Upper lobe of left lung (tissue), 6 donors: ENCODE measurements around the gene MIAT. TPM values are rescaled to one million over a fixed set of nuclear protein-coding genes. Genes with fewer than 3 reads are reported as not detected.

ENCODE experiments used
- ATAC-seq, 2 donors: fragments of 200-7000 bp; cut with Tn5 transposase; one replicate each; pipeline ENCODE4 v1.9.1; 2022; ENCODE audit warnings: mild to moderate bottlenecking in 2 of 2, moderate library complexity in 2 of 2; ENCODE audit not compliant: low FRiP score in 2 of 2
- DNase-seq, 2 donors: peaks; one replicate each; pipeline ENCODE4 v3.0.0-alpha.2; 2019 to 2020
- H3K27ac ChIP-seq, 4 donors: fragments of 200-600 bp; sonication (generic); one replicate each; pipeline ENCODE4 v1.5.1; 2016 to 2019
- H3K27me3 ChIP-seq, 4 donors: fragments of 200-600 bp; sonication (generic); one replicate each; pipeline ENCODE4 v1.5.1; 2017 to 2019
- H3K36me3 ChIP-seq, 4 donors: fragments of 200-600 bp; sonication (generic); one replicate each; pipeline ENCODE4 v1.5.1; 2016 to 2019
- H3K4me1 ChIP-seq, 4 donors: fragments of 200-600 bp; sonication (generic); one replicate each; pipeline ENCODE4 v1.5.1; 2018 to 2019
- H3K4me3 ChIP-seq, 4 donors: fragments of 200-600 bp; sonication (generic); one replicate each; pipeline ENCODE4 v1.5.1; 2017 to 2019; ENCODE audit warnings: mild to moderate bottlenecking in 2 of 4, moderate library complexity in 1 of 4
- H3K9me3 ChIP-seq, 4 donors: fragments of 200-600 bp; sonication (generic); one replicate each; pipeline ENCODE4 v1.5.1; 2018 to 2019
- EP300 ChIP-seq, 4 donors: sonication (generic); formaldehyde crosslinking; IDR thresholded peaks; one replicate each; pipeline ENCODE4 v1.5.1; 2017; ENCODE audit warnings: antibody characterized with exemption in 4 of 4, control low read depth in 2 of 4
- POLR2A ChIP-seq, 4 donors: fragments of 450-650 bp; IDR thresholded peaks; one replicate each; pipeline ENCODE4 v1.5.1; 2016 to 2017; ENCODE audit warnings: antibody characterized with exemption in 4 of 4, mild to moderate bottlenecking in 2 of 4
- POLR2AphosphoS5 ChIP-seq, 2 donors: sonication (generic); formaldehyde crosslinking; IDR thresholded peaks; one replicate each; pipeline ENCODE4 v1.5.1; 2017; ENCODE audit warnings: antibody characterized with exemption in 2 of 2
- WGBS, 2 donors: methylation state at CpG; one replicate each; pipeline ENCODE4 v1.1.5; 2017 to 2018; 5-methylcytosine and 5-hydroxymethylcytosine counted together
- total RNA-seq, 6 donors: library from RNA; depleted of rRNA in 4 of 6; stranded (reverse); fragments of >200 nt in 4 of 6; gene quantifications; one replicate each; pipeline versions ENCODE4 v1.1.0 to v1.2.1, GENCODE V29; 2016 to 2021
- TF ChIP-seq, protein P1 (sequence below), 6 experiments: fragments of 450-650 bp in 4 of 6; fragments of 200-600 bp in 2 of 6; sonication (generic) in 2 of 6; IDR thresholded peaks; one replicate each; pipeline ENCODE4 v1.5.1; 2016 to 2019; ENCODE audit warnings: antibody characterized with exemption in 6 of 6
- donor health status: DM: no; HTN: no; CAD: no; lungs with moderate emphysema.
- donor health status: DM: no; HTN: yes; CAD: no; lungs with severe emphysema.

The MIAT gene
- total RNA-seq, 6 donors from 2014 or later, result 3.0 to 24.1 (median 6.1) TPM

DNA sequence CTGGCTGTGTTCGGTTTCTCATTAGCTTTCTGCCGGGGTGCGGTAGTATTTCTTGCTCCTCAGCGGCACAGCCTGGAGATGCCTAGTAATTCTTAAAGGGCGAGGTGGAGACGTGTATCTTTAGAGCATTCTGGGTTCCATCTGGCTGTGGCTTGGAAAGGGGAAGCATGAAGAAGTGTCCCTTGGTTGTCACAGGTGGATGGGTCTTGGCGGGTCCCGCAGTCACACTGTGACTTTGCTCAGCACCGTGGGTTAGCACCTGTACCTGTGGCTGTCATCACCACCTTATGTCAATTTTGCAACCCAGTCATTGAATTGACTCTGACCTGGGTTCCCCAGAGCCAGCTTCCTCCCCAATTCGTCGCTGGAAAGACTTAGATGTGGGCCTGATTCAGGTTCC lies 57.6 kb downstream of the MIAT start:
- H3K36me3 ChIP-seq, result peaks cover 0 to 26% (median 10%) of the 10 kb centered on the region in 4 donors
- no peaks in the 10 kb centered on the region for H3K9me3 ChIP-seq
- H3K4me1 ChIP-seq, result peaks cover 0 to 4% (median 2%) of the 10 kb centered on the region in 4 donors
- no peak for DNase-seq
- WGBS, 2 donors, result 91 to 94% methylated on average over 11 of the region's 11 CpGs
- H3K27me3 ChIP-seq, result no peaks in the 10 kb centered on the region
- H3K4me3 ChIP-seq, result no peak overlapping the region
- ATAC-seq, result no peak
- no peak overlapping the region for H3K27ac ChIP-seq
- TF ChIP-seq EP300 (IDR thresholded peaks at IDR 0.05) (no peak), POLR2A (IDR thresholded peaks at IDR 0.05) (no peak), POLR2AphosphoS5 (IDR thresholded peaks at IDR 0.05) (no peak)
- TF ChIP-seq, protein P1, sequence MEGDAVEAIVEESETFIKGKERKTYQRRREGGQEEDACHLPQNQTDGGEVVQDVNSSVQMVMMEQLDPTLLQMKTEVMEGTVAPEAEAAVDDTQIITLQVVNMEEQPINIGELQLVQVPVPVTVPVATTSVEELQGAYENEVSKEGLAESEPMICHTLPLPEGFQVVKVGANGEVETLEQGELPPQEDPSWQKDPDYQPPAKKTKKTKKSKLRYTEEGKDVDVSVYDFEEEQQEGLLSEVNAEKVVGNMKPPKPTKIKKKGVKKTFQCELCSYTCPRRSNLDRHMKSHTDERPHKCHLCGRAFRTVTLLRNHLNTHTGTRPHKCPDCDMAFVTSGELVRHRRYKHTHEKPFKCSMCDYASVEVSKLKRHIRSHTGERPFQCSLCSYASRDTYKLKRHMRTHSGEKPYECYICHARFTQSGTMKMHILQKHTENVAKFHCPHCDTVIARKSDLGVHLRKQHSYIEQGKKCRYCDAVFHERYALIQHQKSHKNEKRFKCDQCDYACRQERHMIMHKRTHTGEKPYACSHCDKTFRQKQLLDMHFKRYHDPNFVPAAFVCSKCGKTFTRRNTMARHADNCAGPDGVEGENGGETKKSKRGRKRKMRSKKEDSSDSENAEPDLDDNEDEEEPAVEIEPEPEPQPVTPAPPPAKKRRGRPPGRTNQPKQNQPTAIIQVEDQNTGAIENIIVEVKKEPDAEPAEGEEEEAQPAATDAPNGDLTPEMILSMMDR (IDR thresholded peaks at IDR 0.05), result no peak

DNA sequence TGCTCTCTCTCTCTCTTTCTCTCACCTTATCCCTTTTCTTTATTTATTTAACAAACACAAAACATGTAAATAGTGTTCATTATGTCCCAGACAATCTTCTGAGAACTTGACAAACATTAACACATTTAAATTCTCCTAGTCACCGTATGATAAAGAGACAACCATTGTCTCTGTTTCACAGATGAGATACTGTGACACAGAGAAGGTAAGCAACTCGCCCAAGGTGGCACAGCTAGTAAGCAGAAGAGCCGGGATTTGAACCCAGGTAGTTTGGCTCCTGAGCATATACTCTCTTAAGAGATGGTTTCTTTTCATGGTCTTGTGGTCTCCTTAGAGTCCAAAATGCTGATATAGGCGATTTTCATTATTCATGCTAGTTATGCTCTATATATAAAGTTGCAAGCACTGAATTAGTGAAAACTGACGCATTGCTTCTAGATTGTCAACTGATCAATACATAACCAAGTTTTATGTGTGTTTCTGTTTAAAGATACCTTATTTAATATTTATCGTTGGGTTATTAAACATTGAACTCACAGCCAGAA lies 58.1 kb downstream of the MIAT start:
- whole genome bisulfite sequencing, 2 donors, result 93 to 94% methylated on average over 6 of the region's 6 CpGs
- no peak for DNase-seq
- H3K4me1 ChIP-seq, result peaks cover 0 to 4% (median 2%) of the 10 kb centered on the region in 4 donors
- no peak for ATAC-seq
- no peaks in the 10 kb centered on the region for H3K9me3 ChIP-seq
- no peak overlapping the region for H3K4me3 ChIP-seq
- H3K36me3 ChIP-seq, result peaks cover 0 to 28% (median 10%) of the 10 kb centered on the region in 4 donors
- H3K27ac ChIP-seq, result no peak overlapping the region
- H3K27me3 ChIP-seq, result no peaks in the 10 kb centered on the region
- TF ChIP-seq POLR2A (IDR thresholded peaks at IDR 0.05), result no peak
- TF ChIP-seq, protein P1 (IDR thresholded peaks at IDR 0.05), result no peak

DNA sequence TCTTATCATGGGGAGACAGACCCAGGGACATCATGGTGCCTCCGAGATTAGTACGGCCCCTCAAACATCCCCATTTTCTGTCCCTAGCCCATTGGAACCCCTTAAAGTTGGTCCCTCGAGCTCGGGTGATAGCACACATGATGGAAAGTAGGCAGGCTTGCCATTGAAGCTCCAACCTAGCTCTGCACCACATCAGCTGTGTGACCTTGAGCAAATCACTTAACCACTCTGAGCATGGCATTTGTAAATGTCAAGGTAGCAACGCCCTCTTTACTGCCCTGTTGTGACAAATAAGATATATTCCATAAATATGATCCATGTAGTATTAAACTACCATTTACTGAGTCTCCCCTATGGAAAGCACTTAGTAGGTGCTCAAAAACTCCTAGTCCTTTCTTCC lies 61.1 kb downstream of the MIAT start:
- DNase-seq (no peak), ATAC-seq (no peak)
- peaks cover 0 to 38% (median 12%) of the 10 kb centered on the region in 4 donors for H3K36me3 ChIP-seq
- no peak overlapping the region for H3K27ac ChIP-seq
- no peak for TF ChIP-seq EP300 (IDR thresholded peaks at IDR 0.05)
- TF ChIP-seq, protein P1 (IDR thresholded peaks at IDR 0.05), result no peak
- no peak for TF ChIP-seq POLR2AphosphoS5 (IDR thresholded peaks at IDR 0.05)
- TF ChIP-seq POLR2A (IDR thresholded peaks at IDR 0.05), result no peak
- H3K4me3 ChIP-seq, result no peak overlapping the region
- no peaks in the 10 kb centered on the region for H3K27me3 ChIP-seq
- 94 to 98% methylated on average over 5 of the region's 5 CpGs for WGBS, 2 donors
- peaks cover 0 to 4% (median 0%) of the 10 kb centered on the region in 4 donors for H3K4me1 ChIP-seq
- no peaks in the 10 kb centered on the region for H3K9me3 ChIP-seq

DNA sequence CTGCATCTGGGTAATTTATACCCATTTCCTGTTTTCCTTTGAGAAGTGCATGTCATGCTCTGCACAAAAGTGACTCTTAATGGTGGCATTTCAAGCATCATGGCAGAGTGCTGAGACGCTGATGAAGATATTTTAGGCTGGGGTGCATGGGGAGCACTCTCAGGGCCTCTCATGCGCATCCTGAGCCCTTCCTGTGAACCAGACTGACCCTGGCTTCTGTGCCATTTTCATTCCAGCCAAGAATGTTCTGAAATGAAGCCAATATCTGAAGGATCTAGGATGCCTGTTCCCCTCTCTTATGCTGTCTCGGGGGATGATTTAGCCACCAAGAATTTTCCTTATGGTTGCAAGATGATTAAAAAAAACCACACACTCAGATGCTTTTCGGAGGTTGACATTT lies 61.5 kb downstream of the MIAT start:
- TF ChIP-seq EP300 (IDR thresholded peaks at IDR 0.05) (no peak), POLR2A (IDR thresholded peaks at IDR 0.05) (no peak)
- H3K36me3 ChIP-seq, result peaks cover 0 to 38% (median 12%) of the 10 kb centered on the region in 4 donors
- WGBS, 2 donors, result 70 to 71% methylated on average over 4 of the region's 4 CpGs
- no peak overlapping the region for H3K4me3 ChIP-seq
- H3K27ac ChIP-seq, result no peak overlapping the region
- no peaks in the 10 kb centered on the region for H3K27me3 ChIP-seq
- DNase-seq, result no peak
- H3K9me3 ChIP-seq, result no peaks in the 10 kb centered on the region
- H3K4me1 ChIP-seq, result peaks cover 0 to 4% (median 0%) of the 10 kb centered on the region in 4 donors
- no peak for ATAC-seq

DNA sequence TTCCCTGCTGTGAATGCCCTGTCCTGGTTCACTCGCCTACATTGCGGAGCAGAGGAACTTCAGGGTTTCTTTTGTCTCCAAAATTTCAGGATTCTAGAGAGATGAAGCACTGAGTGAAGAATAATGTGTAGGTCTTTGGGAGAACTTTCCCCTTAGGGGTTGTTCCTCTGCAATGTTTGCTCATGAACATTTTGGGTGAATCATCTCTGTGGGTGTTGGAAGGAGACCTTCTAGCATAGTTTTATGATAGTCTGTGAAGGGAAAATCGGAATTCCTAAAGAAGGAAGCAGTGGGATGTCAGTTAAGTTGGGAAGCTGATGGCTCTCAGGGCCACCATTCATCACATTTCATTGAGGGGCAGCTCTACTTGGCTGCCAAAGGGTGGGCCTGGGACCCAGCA lies 64.8 kb downstream of the MIAT start:
- Histone ChIP-seq H3K27me3 (no peaks in the 10 kb centered on the region), H3K27ac (no peak overlapping the region), H3K9me3 (no peaks in the 10 kb centered on the region), H3K4me1 (peaks cover 0 to 4% (median 0%) of the 10 kb centered on the region in 4 donors), H3K36me3 (peaks cover 0 to 35% (median 11%) of the 10 kb centered on the region in 4 donors), H3K4me3 (no peak overlapping the region)
- no peak for ATAC-seq
- DNase-seq, result no peak
- TF ChIP-seq POLR2AphosphoS5 (IDR thresholded peaks at IDR 0.05), result no peak
- no peak for TF ChIP-seq EP300 (IDR thresholded peaks at IDR 0.05)
- WGBS, 2 donors, result 93 to 95% methylated on average over 3 of the region's 3 CpGs

DNA sequence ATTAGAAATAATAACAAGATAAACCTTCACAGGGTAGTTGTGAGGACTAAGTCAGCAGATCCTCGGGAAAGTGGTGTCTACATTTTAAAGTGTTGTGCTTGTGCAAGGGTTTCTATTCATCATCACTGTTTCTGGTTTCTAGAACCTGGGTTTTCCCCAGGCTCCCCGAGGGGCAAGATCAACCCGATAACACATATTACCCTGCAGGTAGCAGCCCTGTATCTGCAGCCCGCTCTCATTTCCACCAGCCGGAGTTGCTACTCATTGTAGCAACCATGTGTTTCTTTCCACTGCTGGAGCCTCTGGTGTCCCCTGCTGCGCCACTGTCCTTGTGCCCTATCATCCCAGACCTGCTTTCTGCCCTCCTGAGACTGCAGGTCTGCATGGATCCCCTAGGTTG lies 67.0 kb downstream of the MIAT start:
- ATAC-seq (no peak), DNase-seq (no peak)
- Histone ChIP-seq H3K9me3 (no peaks in the 10 kb centered on the region), H3K4me1 (no peaks in the 10 kb centered on the region), H3K27me3 (no peaks in the 10 kb centered on the region), H3K4me3 (no peak overlapping the region), H3K36me3 (peaks cover 0 to 20% (median 4%) of the 10 kb centered on the region in 4 donors), H3K27ac (no peak overlapping the region)
- TF ChIP-seq POLR2AphosphoS5 (IDR thresholded peaks at IDR 0.05) (no peak), POLR2A (IDR thresholded peaks at IDR 0.05) (no peak), EP300 (IDR thresholded peaks at IDR 0.05) (no peak)
- TF ChIP-seq, protein P1 (IDR thresholded peaks at IDR 0.05), result no peak
- 87 to 94% methylated on average over 6 of the region's 6 CpGs for WGBS, 2 donors
